ENCODE results near the gene BMP6.

The BMP6 gene

GRCh38 chr6:7725849-7726415, at the start of gene BMP6:
TSS of gene BMP6 (plus strand) at chr6:7726099. CDS start at chr6:7726956, 857 bp downstream.
- DNase-seq: peak; percentile 90

GRCh38 chr6:7677229-7677628, 48.7 kb upstream of the BMP6 start:
- no peak for DNase-seq

- DNase-seq: no peak
Measured at GRCh38 chr6:7680393-7681075, 45.4 kb upstream of the BMP6 start.

- DNase-seq: no peak
Measured at GRCh38 chr6:7681449-7681848, 44.5 kb upstream of the BMP6 start.

- no peak for DNase-seq
Measured at GRCh38 chr6:7684076-7684475, 41.8 kb upstream of the BMP6 start.

GRCh38 chr6:7684843-7685242, 41.1 kb upstream of the BMP6 start:
- no peak for DNase-seq

- DNase-seq: no peak
Measured at GRCh38 chr6:7685276-7685675, 40.6 kb upstream of the BMP6 start.

- DNase-seq: no peak
Measured at GRCh38 chr6:7687145-7688111, 38.5 kb upstream of the BMP6 start.

- no peak for DNase-seq
Measured at GRCh38 chr6:7691021-7691420, 34.9 kb upstream of the BMP6 start.

- DNase-seq: peak; percentile 85
Measured at GRCh38 chr6:7691675-7692452, 34.0 kb upstream of the BMP6 start.

- DNase-seq: no peak
Measured at GRCh38 chr6:7692453-7692784, 33.5 kb upstream of the BMP6 start.

- DNase-seq: no peak
Measured at GRCh38 chr6:7693827-7694226, 32.1 kb upstream of the BMP6 start.

- DNase-seq: no peak
Measured at GRCh38 chr6:7696061-7696460, 29.8 kb upstream of the BMP6 start.

GRCh38 chr6:7697432-7697819, 28.5 kb upstream of the BMP6 start:
- peak; percentile 5 for DNase-seq

GRCh38 chr6:7697820-7698623, 27.9 kb upstream of the BMP6 start:
- peak; percentile 63 for DNase-seq

- no peak for DNase-seq
Measured at GRCh38 chr6:7701212-7701834, 24.6 kb upstream of the BMP6 start.

- DNase-seq: no peak
Measured at GRCh38 chr6:7703148-7703680, 22.7 kb upstream of the BMP6 start.

- no peak for DNase-seq
Measured at GRCh38 chr6:7705483-7705882, 20.4 kb upstream of the BMP6 start.

GRCh38 chr6:7706269-7706668, 19.6 kb upstream of the BMP6 start:
- DNase-seq: no peak

- no peak for DNase-seq
Measured at GRCh38 chr6:7707787-7708186, 18.1 kb upstream of the BMP6 start.

GRCh38 chr6:7719364-7719850, 6.5 kb upstream of the BMP6 start:
- DNase-seq: no peak

Measured in NCI-H226 (cell line).